Psoas muscle (tissue), 8 donors: ENCODE measurements around the gene MACROH2A1. TPM values are rescaled to one million over a fixed set of nuclear protein-coding genes. Genes with fewer than 3 reads are reported as not detected.

ENCODE experiments used
- ATAC-seq, 4 donors: fragments of 200-7000 bp; cut with Tn5 transposase; one replicate each; pipeline ENCODE4 v1.9.1; 2020; ENCODE audit warnings: moderate library complexity in 3 of 4, mild to moderate bottlenecking in 2 of 4
- DNase-seq, 2 donors: peaks; one replicate each; pipeline ENCODE4 v3.0.0-alpha.2; 2020
- H3K27ac ChIP-seq: fragments of 200-600 bp; one replicate; pipeline ENCODE4 v1.8.0; 2022
- H3K27me3 ChIP-seq, 3 donors: fragments of 200-600 bp in 1 of 3; one replicate each; pipeline versions ENCODE4 v1.6.1 to v1.8.0; 2013 to 2022; ENCODE audit warnings: low read length in 2 of 3, mild to moderate bottlenecking in 2 of 3, moderate library complexity in 1 of 3; ENCODE audit not compliant: insufficient read depth in 3 of 3
- H3K36me3 ChIP-seq, 2 donors: fragments of 200-600 bp in 1 of 2; one replicate each; pipeline versions ENCODE4 v1.6.1 to v1.8.0; 2013 to 2022; ENCODE audit warnings: low read depth in 1 of 2, mild to moderate bottlenecking in 1 of 2, moderate library complexity in 1 of 2; ENCODE audit not compliant: insufficient read depth in 1 of 2
- H3K4me1 ChIP-seq: fragments of 200-600 bp; one replicate; pipeline ENCODE4 v1.8.0; 2022
- H3K4me3 ChIP-seq: fragments of 200-600 bp; one replicate; pipeline ENCODE4 v1.8.0; 2022; ENCODE audit warnings: mild to moderate bottlenecking
- H3K9me3 ChIP-seq: fragments of 200-600 bp; one replicate; pipeline ENCODE4 v1.8.0; 2022
- CTCF ChIP-seq: fragments of 200-600 bp; IDR thresholded peaks from one replicate; pipeline ENCODE4 v1.8.0; 2022; ENCODE audit warnings: antibody characterized with exemption
- WGBS, 3 donors: extraction: QIAGEN DNeasy Blood & Tissue Kit; methylation state at CpG; one replicate each; pipeline versions ENCODE4 v1.1.6 to v1.1.7; 2013; 5-methylcytosine and 5-hydroxymethylcytosine counted together
- intact Hi-C, 2 donors: fragments of 100-400 bp; cut with DNase I; formaldehyde crosslinking; loops; one replicate each; pipeline versions ENCODE4 v1.11.0 to v1.14.2; 2022
- polyA plus RNA-seq, 3 donors: library from polyadenylated mRNA; stranded (reverse); fragments of 200-250 nt; gene quantifications; one replicate each; pipeline ENCODE4 v1.2.3, GENCODE V29; 2013
- total RNA-seq, 4 donors: library from RNA; stranded (reverse); fragmentation: NEBNext Ultra II Directional in 2 of 4; extraction: Animal tissue kit (Norgen Biotek cat#: 25700) in 2 of 4; gene quantifications; one replicate each; pipeline versions ENCODE4 v1.2.1 to v1.2.4, GENCODE V29; 2021 to 2023
- donor health status: healthy with polysubstance abuse.
- donor health status: DM: no; HTN: no; CAD: no; lungs with moderate emphysema.
- donor health status: Bipolar disorder and iron deficiency.
- donor health status: healthy.
- donor health status: DM: yes; HTN: yes; CAD: no.
- donor health status: DM: no; HTN: no; CAD: no.
- donor health status: DM: no; HTN: no; CAD: no.
- donor health status: DM: yes; HTN: yes; CAD: no.

MACROH2A1 gene
- total and polyA plus RNA-seq, 7 donors = 57.8 to 127 (median 85.7) TPM

- Histone ChIP-seq H3K36me3 (peaks cover 2 to 43% of the 10 kb centered on the region in 2 donors), H3K27me3 (no peaks in the 10 kb centered on the region), H3K9me3 (no peaks in the 10 kb centered on the region), H3K27ac (no peak overlapping the region), H3K4me1 (peaks cover 66% of the 10 kb centered on the region), H3K4me3 (no peak overlapping the region)
- DNase-seq = no peak
- WGBS, 3 donors = 94 to 100% (median 98%) methylated on average over 6 of the region's 6 CpGs
- TF ChIP-seq CTCF = no peak
- intact Hi-C loops = no loop called here
- no peak for ATAC-seq
Measured at GRCh38 chr5:135369952-135370351, 29.1 kb downstream of the MACROH2A1 start.

GRCh38 chr5:135367554-135367953, 31.5 kb downstream of the MACROH2A1 start:
- DNase-seq = no peak
- peaks cover 47% of the 10 kb centered on the region for H3K4me1 ChIP-seq
- intact Hi-C loops = no loop called here
- no peak for TF ChIP-seq CTCF
- H3K36me3 ChIP-seq = peaks cover 2 to 46% of the 10 kb centered on the region in 2 donors
- no peaks in the 10 kb centered on the region for H3K9me3 ChIP-seq
- no peak for ATAC-seq
- no peaks in the 10 kb centered on the region for H3K27me3 ChIP-seq
- H3K27ac ChIP-seq = peak overlapping the region; percentile 17
- 52 to 67% (median 58%) methylated on average over 4 of the region's 4 CpGs for WGBS, 3 donors
- no peak overlapping the region for H3K4me3 ChIP-seq

GRCh38 chr5:135367076-135367475, 32.0 kb downstream of the MACROH2A1 start:
- Histone ChIP-seq H3K36me3 (peaks cover 2 to 49% of the 10 kb centered on the region in 2 donors), H3K27me3 (no peaks in the 10 kb centered on the region), H3K27ac (no peak overlapping the region), H3K4me3 (no peak overlapping the region), H3K4me1 (peaks cover 44% of the 10 kb centered on the region), H3K9me3 (no peaks in the 10 kb centered on the region)
- WGBS, 3 donors = 39 to 45% (median 39%) methylated on average over 2 of the region's 2 CpGs
- intact Hi-C loops = no loop called here
- ATAC-seq (no peak), DNase-seq (no peak)
- no peak for TF ChIP-seq CTCF

GRCh38 chr5:135365281-135365680, 33.8 kb downstream of the MACROH2A1 start:
- DNase-seq = no peak
- H3K9me3 ChIP-seq = no peaks in the 10 kb centered on the region
- H3K4me3 ChIP-seq = no peak overlapping the region
- ATAC-seq = peak; percentile 86 to 97 (median 92)
- intact Hi-C loops = no loop called here
- peaks cover 3 to 56% of the 10 kb centered on the region in 2 donors for H3K36me3 ChIP-seq
- no peak for TF ChIP-seq CTCF
- WGBS, 3 donors = 28 to 51% (median 33%) methylated on average over 2 of the region's 2 CpGs
- H3K4me1 ChIP-seq = peaks cover 39% of the 10 kb centered on the region
- H3K27me3 ChIP-seq = no peaks in the 10 kb centered on the region
- H3K27ac ChIP-seq = peak overlapping the region; percentile 41
